Measurements from ENCODE around the gene ADGRL2.

Gene ADGRL2

DNA sequence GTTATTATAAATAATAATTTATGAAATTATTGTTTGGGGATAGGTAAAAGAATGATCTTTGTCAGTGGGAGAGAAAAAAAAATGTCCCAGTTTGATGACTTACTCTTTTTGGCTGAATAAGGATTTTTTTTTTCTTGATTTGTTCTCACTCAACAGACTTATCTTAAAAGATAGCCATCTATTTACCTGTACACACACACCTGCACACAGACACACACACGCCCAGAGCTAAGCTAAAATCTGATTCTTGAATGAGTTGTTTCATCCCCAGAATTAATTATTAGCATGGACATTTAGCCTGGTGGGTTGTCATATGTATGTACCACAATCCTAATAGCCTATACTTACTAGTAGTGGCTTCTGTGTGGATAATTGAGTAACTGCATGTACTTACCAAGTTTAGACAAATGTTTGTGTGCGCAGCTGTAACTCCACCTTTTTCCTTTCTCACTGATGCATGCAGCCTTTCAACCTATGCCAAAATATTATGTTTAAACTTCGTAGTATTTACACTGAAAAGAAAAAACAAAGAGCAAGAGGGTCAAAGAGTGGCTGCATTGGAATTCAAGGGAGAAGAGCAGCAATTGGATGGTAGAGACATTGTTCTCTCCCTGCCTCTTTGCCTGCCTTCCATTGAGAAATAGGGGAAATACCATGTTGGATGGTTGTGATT lies 174.3 kb downstream of the ADGRL2 start:
- in situ Hi-C loops (cut with HindIII; ENCODE audit: low sequenced_read_pairs): no loop called here

DNA sequence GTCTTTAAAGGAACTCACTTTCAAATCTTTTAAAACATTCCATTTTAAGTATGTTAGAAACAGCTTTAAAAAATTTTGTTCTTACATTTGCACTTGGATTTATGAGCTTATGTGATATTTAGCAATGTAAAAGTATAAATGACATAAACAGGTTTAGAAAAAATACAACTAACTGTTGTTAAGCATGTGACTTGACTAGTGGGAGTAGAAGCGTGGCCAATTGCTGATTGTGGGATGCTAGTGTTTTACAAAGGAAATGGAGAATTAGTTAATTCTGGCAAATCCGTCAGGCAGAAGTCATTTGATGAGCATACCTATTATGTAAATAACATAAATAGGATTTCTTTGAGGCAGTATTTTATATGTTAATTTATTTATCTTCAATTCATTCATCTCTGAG lies 175.8 kb downstream of the ADGRL2 start:
- in situ Hi-C loops (cut with HindIII; ENCODE audit: low sequenced_read_pairs): no loop called here

DNA sequence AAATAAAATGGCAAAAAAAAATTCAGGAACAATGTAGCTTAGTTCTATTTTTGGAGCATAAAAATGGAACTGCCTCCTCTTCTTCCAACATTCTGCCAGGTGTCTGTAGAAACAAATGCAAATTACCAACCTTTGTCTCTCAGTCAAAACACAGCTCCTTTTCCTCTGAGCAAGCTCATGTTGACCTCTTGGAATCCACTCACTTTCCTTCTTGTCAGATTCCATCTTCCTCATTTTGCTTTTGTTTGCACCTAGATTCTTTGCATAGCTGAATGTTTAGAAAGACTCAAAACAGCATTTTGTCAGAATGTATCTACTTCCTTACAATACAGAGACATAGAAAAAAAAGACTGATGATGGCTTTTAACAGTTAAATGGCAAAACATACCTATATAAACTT lies 178.2 kb downstream of the ADGRL2 start:
- in situ Hi-C loops (cut with HindIII; ENCODE audit: low sequenced_read_pairs): no loop called here

DNA sequence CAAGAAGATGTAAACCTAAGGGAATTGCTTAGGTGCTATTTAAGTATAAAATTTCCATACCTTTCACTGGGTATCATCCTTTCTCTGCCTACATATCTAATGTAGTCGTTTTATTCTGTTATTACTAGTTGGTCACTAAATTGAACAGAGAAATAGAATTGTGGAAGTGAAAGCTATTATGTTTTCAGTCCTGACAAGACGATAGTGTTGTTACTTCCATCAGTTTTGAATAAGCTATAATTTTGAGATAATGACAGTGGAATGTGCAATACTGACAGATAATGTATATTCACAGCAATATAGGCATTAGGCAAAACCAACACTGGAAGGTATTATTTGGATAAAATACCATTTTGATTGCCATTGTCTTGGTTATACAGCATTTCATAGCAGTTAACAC lies 181.8 kb downstream of the ADGRL2 start:
- in situ Hi-C loops (cut with HindIII; ENCODE audit: low sequenced_read_pairs): no loop called here

DNA sequence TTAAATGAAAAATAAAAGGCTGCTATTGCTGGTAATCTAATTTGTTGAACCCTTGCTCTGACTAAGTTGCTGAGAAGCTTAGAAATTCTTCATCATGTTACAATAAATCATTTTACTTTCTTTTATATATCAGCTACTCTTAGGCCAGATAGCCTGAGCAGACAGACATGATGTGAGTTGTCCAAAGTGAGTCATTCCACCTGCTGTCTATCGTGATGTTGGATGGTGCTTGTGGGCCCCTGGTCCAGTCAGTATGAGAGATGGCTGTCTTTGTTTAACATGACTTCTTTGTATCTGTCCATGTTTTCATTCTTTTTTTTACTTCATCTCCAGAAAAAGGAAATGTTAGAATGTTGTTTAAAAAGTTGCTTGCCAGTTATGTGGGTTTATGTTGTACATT lies 188.8 kb downstream of the ADGRL2 start:
- in situ Hi-C loops (cut with HindIII; ENCODE audit: low sequenced_read_pairs): no loop called here

DNA sequence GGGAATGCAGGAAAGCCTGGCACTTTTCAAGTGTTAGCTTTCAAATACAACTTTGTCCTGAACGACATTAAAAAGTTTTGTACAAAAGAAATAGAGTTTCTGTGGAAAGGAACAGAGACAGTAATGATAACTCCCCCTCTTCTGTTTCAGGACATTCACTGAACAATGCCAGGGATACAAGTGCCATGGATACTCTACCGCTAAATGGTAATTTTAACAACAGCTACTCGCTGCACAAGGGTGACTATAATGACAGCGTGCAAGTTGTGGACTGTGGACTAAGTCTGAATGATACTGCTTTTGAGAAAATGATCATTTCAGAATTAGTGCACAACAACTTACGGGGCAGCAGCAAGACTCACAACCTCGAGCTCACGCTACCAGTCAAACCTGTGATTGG lies 189.5 kb downstream of the ADGRL2 start:
- in situ Hi-C loops (cut with HindIII; ENCODE audit: low sequenced_read_pairs): no loop called here

DNA sequence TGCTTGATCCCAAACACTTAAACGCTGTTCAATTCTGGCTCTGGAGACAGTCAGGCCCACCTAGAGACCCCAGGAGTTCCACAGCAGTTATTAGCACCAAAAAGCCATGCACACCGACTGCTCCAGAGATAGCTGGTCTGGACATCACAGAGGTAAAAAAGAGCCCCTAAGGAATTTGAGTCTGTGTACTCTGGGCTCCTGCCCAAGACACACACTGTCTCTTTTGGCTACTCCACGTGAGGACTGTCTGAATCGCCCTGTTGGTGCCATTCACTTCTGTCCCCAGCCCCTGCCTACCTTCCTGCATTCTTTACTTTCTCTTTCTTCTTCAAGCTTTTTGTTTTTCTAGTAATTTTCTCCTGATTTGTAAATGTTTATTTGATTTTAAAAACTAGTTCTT lies 197.4 kb downstream of the ADGRL2 start:
- in situ Hi-C loops (cut with HindIII; ENCODE audit: low sequenced_read_pairs): no loop called here

DNA sequence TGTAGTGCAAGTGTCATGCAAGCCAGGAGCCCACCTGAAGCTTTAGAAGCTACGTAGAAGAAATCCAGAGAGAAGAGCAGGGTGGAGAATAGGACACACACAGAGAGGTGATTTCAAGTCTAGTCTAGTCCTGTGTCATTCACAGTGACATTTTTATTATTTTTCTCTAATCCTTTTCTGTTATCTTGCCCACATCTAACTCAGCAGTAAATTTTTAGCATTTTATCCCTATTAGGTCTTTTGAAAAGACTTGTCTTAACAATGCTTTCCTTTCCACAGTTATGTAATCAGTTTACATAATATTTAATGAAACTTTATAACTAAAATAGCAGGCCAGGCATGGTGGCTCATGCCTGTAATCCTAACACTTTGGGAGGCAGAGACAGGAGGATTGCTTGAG lies 198.6 kb downstream of the ADGRL2 start:
- in situ Hi-C loops (cut with HindIII; ENCODE audit: low sequenced_read_pairs): no loop called here

DNA sequence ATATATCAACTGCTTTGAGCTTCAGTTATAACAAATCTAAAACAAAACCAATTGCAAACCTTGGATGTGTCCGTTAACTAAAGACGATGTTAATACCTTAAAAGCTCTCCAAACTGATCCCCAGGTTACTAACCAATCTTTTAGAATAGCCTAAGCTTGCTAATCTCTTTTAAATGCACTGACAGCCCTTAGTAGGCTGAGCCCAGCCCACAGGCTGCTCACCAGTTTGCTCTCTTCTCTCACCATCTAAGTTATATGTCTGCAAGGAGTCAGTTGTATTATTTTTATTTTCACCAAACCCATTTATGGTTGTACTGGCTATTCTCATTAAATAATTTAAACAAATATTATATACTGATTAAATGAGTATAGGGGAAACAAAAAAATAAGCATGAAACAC lies 199.5 kb downstream of the ADGRL2 start:
- in situ Hi-C loops (cut with HindIII; ENCODE audit: low sequenced_read_pairs): no loop called here

DNA sequence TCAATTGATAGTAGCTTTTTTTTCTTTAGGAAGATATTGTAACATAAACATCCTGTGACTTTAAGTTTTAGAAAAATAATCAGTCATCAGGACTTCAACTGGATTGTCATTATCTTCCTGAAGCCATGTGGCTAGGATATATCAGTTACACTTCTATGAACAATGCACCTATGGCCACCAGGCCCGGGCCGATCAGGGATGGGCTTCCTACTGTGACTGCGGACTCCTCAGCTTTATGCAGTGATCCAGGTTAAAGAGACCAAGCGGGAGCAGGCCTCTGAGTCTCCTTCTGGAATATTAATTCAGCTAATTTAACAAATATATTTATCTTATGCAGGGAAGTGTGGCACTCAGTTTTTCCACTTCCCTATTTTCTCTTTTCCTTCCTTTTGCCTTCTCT lies 200.6 kb downstream of the ADGRL2 start:
- in situ Hi-C loops (cut with HindIII; ENCODE audit: low sequenced_read_pairs): no loop called here

DNA sequence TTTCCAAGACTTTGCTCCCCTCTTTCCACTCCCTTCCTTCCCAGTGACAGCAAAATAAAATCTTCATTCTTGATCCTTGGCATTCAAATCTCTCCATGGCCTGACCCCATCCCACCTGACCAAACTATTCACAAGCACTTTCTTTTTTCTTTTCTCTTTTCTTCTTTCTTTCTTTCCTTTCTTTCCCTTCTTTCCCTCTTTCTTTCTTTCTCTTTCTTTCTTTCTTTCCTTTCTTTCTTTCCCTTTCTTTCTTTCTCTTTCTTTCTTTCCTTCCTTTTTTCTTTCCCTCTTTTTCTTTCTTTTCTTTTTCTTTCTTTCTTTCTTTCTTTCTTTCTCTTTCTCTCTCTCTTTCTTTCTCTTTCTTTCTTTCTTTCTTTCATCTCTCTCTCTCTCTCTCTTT lies 207.1 kb downstream of the ADGRL2 start:
- in situ Hi-C loops (cut with HindIII; ENCODE audit: low sequenced_read_pairs): no loop called here

DNA sequence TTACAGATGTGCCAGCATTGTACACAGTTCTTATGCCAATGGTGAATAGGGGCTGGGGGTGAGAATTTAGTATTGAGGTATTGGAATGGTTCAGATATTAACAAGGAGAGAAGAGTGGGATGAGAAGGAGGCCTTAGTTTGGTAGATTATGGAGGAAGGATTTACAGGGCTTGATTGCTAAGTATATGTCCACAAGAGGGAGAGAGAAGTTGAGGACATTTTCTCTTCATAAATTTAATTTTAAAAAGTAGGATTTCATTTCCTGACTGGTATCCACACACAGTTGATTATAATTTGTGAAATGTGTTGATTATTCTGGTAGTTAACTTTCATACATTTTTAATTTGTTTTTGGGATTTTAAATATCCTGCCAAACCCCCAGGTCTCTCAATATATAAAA lies 213.0 kb downstream of the ADGRL2 start:
- in situ Hi-C loops (cut with HindIII; ENCODE audit: low sequenced_read_pairs): no loop called here

DNA sequence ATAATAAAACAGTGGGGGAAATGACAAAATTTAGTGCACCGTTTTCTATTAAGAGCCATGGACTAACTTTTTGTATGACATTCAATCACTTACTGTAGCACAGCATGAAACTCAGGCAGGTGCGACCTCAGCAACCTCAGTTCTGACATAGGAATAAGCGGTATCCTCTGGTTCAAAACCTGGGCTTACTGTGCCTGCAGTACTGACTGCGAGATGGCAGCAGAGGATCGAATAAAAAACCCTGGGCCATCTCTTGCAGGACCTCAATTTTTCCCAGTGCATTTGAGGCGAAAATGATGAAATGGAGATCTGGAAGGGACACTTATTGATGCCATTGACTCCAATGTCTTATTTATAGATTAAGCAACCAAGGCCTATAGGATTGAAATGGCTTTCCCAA lies 214.7 kb downstream of the ADGRL2 start:
- in situ Hi-C loops (cut with HindIII; ENCODE audit: low sequenced_read_pairs): no loop called here

DNA sequence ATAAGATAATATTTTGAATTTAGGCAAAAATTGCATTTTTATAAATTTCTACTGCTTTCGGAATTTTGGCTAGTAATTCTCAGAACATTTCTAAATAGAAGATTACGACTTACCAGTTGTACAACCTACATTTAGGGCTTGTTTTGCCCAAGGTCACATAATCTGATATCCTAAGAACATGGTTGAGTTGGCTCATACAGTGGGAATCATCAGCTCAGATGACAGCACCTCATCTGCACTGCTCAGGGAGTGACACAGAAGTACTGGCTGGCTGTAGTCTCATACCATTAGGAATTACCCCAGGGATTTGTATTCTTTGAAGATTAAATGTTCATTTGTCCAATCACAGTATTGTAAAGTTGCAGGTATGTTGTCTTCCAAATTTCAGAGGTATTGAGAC lies 217.6 kb downstream of the ADGRL2 start:
- in situ Hi-C loops (cut with HindIII; ENCODE audit: low sequenced_read_pairs): no loop called here

DNA sequence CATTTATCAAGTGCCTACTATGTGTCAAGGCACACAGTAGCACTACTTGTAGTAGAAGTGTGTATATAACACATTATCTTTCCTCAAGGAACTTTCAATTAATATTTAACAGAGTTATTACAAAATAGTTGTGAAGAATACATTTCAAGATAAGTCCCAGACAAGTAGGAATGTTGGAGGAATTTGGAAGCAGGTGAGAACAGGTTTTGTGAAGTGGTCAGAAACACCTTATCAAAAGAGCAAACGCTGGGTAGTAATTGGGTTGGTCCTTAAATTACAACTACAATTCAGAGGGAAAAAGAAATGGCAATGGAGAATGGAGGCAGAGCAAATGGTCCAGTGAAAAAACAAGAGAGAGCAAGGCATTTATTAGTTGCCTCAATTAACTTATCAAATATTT lies 218.8 kb downstream of the ADGRL2 start:
- in situ Hi-C loops (cut with HindIII; ENCODE audit: low sequenced_read_pairs): no loop called here

DNA sequence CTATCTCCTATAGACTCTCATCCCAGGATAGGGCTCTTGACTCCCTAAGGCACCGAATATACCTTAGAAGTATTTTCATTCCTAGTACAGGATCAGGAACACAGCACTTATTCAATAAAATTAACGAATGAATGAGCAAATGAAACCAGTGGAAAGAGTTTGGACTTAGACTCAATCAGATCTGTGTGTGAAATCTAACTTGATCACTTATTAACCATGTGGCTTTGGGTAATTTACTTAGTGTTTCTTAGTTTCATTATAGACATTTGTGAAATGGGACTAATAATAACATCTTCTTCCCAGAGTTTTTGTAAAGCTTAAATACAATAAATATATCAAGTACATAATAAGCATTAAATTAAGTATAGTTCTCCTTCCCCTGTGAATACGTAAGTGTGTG lies 230.1 kb downstream of the ADGRL2 start:
- in situ Hi-C loops (cut with HindIII; ENCODE audit: low sequenced_read_pairs): no loop called here

DNA sequence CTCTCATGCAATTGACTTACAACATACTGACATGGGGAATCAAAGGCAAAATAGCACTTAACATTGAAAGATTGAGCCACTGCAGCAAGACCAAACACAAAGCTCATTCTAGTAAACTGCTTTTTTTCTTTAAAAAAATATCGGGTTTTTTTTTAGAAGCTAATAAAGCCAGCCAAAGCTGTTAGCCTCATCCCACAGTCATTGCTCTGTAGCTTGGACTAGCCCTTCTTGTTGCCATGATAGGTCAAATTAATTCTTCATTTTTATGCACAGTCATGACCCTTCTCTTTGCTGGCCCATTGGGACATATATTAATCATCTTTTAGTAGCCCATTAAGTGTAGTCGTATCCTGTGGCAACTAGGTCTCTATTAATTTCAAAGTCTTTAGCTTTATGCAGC lies 231.3 kb downstream of the ADGRL2 start:
- in situ Hi-C loops (cut with HindIII; ENCODE audit: low sequenced_read_pairs): no loop called here

DNA sequence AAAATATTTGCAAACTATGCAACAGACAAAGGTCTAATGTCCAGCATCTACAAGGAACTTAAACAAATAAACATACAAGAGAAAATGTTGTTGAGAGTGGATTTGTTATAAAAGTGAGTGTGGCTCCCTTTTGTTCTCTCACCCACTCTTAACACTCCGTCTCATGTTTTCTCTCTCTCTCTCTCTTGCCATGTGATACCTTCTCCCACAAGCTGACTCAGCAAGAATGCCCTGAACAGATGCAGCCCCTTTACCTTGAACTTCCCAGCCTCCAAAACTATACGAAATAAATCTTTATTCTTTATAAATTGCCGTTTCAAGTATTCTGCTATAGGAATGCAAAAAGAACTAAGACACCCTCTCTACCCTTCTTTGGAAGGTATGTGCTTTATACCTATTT lies 234.1 kb downstream of the ADGRL2 start:
- in situ Hi-C loops (cut with HindIII; ENCODE audit: low sequenced_read_pairs): no loop called here

Measured in DLD1 (cell line).